Heart left ventricle (tissue), 13 donors: Measurements from ENCODE around the gene ABCA13.

Experiments used
- CTCF ChIP-seq, 12 donors: fragments of 200-600 bp; sonication (generic) in 4 of 12; IDR thresholded peaks; one replicate each; pipeline versions ENCODE4 v1.5.0 to v1.8.0; 2018 to 2022; ENCODE audit warnings: antibody characterized with exemption in 12 of 12, mild to moderate bottlenecking in 5 of 12
- POLR2A ChIP-seq, 2 donors: fragments of 450-650 bp; IDR thresholded peaks; one replicate each; pipeline ENCODE4 v1.6.1; 2017; ENCODE audit warnings: antibody characterized with exemption in 2 of 2, mild to moderate bottlenecking in 2 of 2, moderate library complexity in 2 of 2
- donor health status: ischemic (EF 13 %, LVEDD 7.1; RV severe dilation, severe dysfunction).
- donor health status: DM: no; HTN: yes; CAD: no.
- donor health status: DM: no; HTN: no; CAD: no.
- donor health status: ischemic (EF 25% LVEDD 6.9; RV normal size, moderate dysfunction).
- donor health status: ischemic (EF 25% LVEDD 5.7; RV mildly dilated, moderate dysfunction).
- donor health status: ischemic (EF 35%, LVEDD 5.7; RV mildly dilated, moderate dysfunction).
- donor health status: nonischemic (EF 11% LVEDD 7.7; RV severe dilation, severe dysfunction).
- donor health status: DM: yes; HTN: yes; CAD: no.
- donor health status: PGD.
- donor health status: ischemic (EF 29% LVEDD 5.4; RV normal size, mild dysfunction).
- donor health status: nonischemic (EF 23%, LVEDD 6.1; RV moderate dilation, normal function).

- TF ChIP-seq CTCF (IDR thresholded peaks at IDR 0.05) (no peak), POLR2A (IDR thresholded peaks at IDR 0.05) (no peak)
Observed at GRCh38 chr7:48627164-48627563, 455.9 kb downstream of the ABCA13 start.
